Astrocyte (in vitro differentiated cells and primary cell): Measurements from ENCODE around the gene MED15. TPM values are rescaled to one million over a fixed set of nuclear protein-coding genes. Genes with fewer than 3 reads are reported as not detected.

Source experiments
- DNase-seq: peaks from one replicate; pipeline ENCODE4 v3.0.0-alpha.2; 2010; ENCODE audit warnings: low read depth
- FAIRE-seq: peaks from 2 replicates; lab custom pipeline; 2011; peaks lifted over from hg19 to GRCh38; lab: Jason Lieb, UNC
- H2AFZ ChIP-seq: 2 replicates; pipeline ENCODE4 v1.6.0; 2012; ENCODE audit warnings: low read depth, low read length, inconsistent platforms
- H3K27ac ChIP-seq: 2 replicates; pipeline ENCODE4 v1.5.1; 2011; ENCODE audit warnings: low read depth, low read length, inconsistent platforms
- H3K27me3 ChIP-seq: 2 replicates; pipeline ENCODE4 v1.6.0; 2011; ENCODE audit warnings: low read length, inconsistent platforms; ENCODE audit not compliant: insufficient read depth
- H3K36me3 ChIP-seq: 2 replicates; pipeline ENCODE4 v1.5.1; 2011; ENCODE audit warnings: low read length, inconsistent platforms; ENCODE audit not compliant: insufficient read depth
- H3K4me1 ChIP-seq: 2 replicates; pipeline ENCODE4 v1.5.1; 2011; ENCODE audit warnings: low read length, inconsistent platforms; ENCODE audit not compliant: insufficient read depth
- H3K4me2 ChIP-seq: 2 replicates; pipeline ENCODE4 v1.6.0; 2012; ENCODE audit warnings: low read length, inconsistent platforms
- H3K4me3 ChIP-seq: 2 replicates; pipeline ENCODE4 v1.5.1; 2011; ENCODE audit warnings: low read depth, mild to moderate bottlenecking, low read length, inconsistent platforms; ENCODE audit not compliant: insufficient read depth
- H3K79me2 ChIP-seq: 2 replicates; pipeline ENCODE4 v1.6.0; 2012; ENCODE audit warnings: mild to moderate bottlenecking, low read length, inconsistent platforms; ENCODE audit not compliant: insufficient read depth
- H3K9ac ChIP-seq: 2 replicates; pipeline ENCODE4 v1.6.0; 2012; ENCODE audit warnings: mild to moderate bottlenecking, low read length, inconsistent platforms
- H3K9me3 ChIP-seq: 2 replicates; pipeline ENCODE4 v1.5.1; 2012; ENCODE audit warnings: low read depth, mild to moderate bottlenecking, low read length, inconsistent platforms; ENCODE audit not compliant: insufficient read depth
- H4K20me1 ChIP-seq: 2 replicates; pipeline ENCODE4 v1.6.0; 2012; ENCODE audit warnings: low read length, inconsistent platforms; ENCODE audit not compliant: insufficient read depth
- H3K27ac Mint-ChIP-seq: one replicate; pipeline ENCODE4 v1.8.0; 2021; ENCODE audit warnings: mild to moderate bottlenecking, mixed read lengths; ENCODE audit not compliant: unreplicated experiment
- H3K27me3 Mint-ChIP-seq: one replicate; pipeline ENCODE4 v1.8.0; 2021; ENCODE audit warnings: low read depth, mixed read lengths; ENCODE audit not compliant: unreplicated experiment
- H3K36me3 Mint-ChIP-seq: one replicate; pipeline ENCODE4 v1.8.0; 2021; ENCODE audit warnings: low read depth, mixed read lengths; ENCODE audit not compliant: unreplicated experiment
- H3K4me1 Mint-ChIP-seq: one replicate; pipeline ENCODE4 v1.8.0; 2021; ENCODE audit warnings: low read depth, mixed read lengths; ENCODE audit not compliant: unreplicated experiment
- H3K4me3 Mint-ChIP-seq: one replicate; pipeline ENCODE4 v1.8.0; 2021; ENCODE audit warnings: mild to moderate bottlenecking, moderate library complexity, mixed read lengths; ENCODE audit not compliant: unreplicated experiment
- H3K9me3 Mint-ChIP-seq: one replicate; pipeline ENCODE4 v1.8.0; 2021; ENCODE audit warnings: mild to moderate bottlenecking, mixed read lengths; ENCODE audit not compliant: unreplicated experiment
- EZH2 ChIP-seq: IDR thresholded peaks from 2 replicates; pipeline ENCODE4 v1.6.1; 2012; ENCODE audit warnings: mild to moderate bottlenecking, low read length, inconsistent platforms; ENCODE audit not compliant: insufficient read depth
- total RNA-seq: library from RNA; stranded (reverse); gene quantifications from 2 replicates; pipeline ENCODE4 v1.2.1, GENCODE V29; 2021
- TF ChIP-seq, protein P1 (sequence below): IDR thresholded peaks from 2 replicates; pipeline ENCODE4 v1.5.1; 2011; ENCODE audit warnings: low read depth, mild to moderate bottlenecking, inconsistent platforms, low read length, moderate library complexity; ENCODE audit not compliant: insufficient read depth

MED15 gene
- total RNA-seq, 1 donor from 2014 or later, result 153 TPM

DNA sequence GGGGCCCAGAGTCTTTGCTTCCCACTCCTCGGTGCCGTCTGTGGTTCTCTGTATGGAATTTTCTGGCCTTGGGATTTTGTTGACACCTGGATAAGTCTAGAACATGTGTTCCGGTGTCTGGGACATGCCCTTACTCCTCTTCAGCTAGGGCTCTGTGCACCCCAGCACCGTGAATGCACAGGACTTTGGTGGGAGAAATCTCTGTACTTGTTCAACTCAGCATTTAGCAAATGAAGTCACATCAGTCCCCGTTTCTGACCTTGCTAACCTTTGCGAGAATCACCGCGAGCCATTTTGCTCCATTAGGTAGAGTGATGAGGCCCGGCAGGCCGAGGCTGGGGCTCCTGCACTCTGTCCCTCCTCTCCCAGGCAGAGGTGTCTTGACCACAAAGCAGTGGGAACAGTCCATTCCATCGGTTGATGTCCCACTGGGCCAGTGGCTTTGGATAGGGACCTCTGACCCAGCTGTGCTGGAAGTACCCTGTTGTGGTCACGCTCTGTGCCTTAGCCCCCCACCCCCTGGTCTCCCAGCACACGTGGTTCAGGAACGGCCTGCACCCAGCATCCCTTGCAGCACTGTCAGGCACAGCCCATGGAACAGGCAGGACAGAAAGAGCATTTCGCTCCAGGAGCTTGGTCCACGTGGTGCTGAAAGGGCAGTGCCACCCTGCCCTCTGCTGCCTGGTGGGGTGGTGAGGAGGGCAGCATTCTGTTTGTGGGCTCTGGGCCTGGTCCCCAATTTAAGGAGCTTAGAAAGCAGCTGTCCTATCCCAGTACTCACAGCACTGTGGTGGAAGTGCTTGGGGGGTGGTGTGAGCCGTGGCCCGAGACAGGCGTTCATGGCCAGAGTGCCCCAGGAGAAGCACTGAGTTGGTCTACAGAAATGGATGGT, 73.4 kb downstream of the MED15 start:
- Histone ChIP-seq H3K4me1 (no peaks in the 10 kb centered on the region), H3K27me3 (no peaks in the 10 kb centered on the region), H3K79me2 (peaks cover 64% of the 10 kb centered on the region), H3K9ac (no peak overlapping the region), H3K36me3 (peaks cover 51% of the 10 kb centered on the region), H3K4me3 (no peak overlapping the region), H4K20me1 (peaks cover 96% of the 10 kb centered on the region), H2AFZ (no peak overlapping the region), H3K27ac (no peak overlapping the region), H3K4me2 (no peak overlapping the region), H3K9me3 (no peaks in the 10 kb centered on the region)
- no peak for TF ChIP-seq EZH2
- TF ChIP-seq, protein P1, sequence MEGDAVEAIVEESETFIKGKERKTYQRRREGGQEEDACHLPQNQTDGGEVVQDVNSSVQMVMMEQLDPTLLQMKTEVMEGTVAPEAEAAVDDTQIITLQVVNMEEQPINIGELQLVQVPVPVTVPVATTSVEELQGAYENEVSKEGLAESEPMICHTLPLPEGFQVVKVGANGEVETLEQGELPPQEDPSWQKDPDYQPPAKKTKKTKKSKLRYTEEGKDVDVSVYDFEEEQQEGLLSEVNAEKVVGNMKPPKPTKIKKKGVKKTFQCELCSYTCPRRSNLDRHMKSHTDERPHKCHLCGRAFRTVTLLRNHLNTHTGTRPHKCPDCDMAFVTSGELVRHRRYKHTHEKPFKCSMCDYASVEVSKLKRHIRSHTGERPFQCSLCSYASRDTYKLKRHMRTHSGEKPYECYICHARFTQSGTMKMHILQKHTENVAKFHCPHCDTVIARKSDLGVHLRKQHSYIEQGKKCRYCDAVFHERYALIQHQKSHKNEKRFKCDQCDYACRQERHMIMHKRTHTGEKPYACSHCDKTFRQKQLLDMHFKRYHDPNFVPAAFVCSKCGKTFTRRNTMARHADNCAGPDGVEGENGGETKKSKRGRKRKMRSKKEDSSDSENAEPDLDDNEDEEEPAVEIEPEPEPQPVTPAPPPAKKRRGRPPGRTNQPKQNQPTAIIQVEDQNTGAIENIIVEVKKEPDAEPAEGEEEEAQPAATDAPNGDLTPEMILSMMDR, result no peak
- Mint-ChIP-seq H3K27me3 (no peaks in the 10 kb centered on the region), H3K9me3 (no peaks in the 10 kb centered on the region), H3K4me3 (no peak overlapping the region), H3K36me3 (peaks cover 15% of the 10 kb centered on the region), H3K4me1 (peaks cover 10% of the 10 kb centered on the region), H3K27ac (no peak overlapping the region)
- FAIRE-seq, result no peak
- DNase-seq, result no peak

DNA sequence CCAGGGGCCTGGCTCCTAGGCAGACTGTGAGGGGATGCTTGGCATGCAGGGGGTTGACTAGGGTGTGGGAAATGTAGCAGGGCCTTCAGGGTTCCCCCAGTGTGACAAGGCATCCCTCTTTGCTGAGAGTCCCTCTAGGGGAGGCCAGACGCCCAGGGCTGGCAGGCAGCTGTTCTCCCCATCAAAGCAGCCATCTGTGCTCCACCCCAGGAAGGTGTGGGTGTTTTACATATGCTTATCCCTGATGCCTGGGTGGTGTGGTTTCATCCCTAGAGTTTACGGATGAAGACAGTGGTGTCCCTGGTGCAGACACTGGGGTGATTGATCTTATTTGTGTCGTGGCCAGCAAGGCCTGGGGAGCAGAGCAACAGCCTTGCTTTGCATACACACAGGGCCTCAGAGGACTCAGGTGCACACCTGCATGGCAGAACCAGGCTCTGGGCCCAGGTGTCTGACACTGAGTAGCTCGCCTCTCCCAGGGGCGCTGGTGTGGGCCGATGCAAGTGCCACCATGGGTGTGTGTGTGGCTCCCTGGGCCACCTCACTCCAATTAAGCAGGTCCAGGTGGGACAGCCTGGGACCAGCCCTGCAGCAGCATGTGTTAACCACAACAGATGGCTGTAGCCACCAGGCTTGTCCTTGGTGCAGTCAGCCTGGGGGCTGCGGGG, 74.2 kb downstream of the MED15 start:
- H3K4me3 Mint-ChIP-seq, result no peak overlapping the region
- H3K79me2 ChIP-seq, result peaks cover 56% of the 10 kb centered on the region
- H3K4me2 ChIP-seq, result no peak overlapping the region
- H3K4me3 ChIP-seq, result no peak overlapping the region
- no peak overlapping the region for H3K9ac ChIP-seq
- no peak for FAIRE-seq
- peaks cover 10% of the 10 kb centered on the region for H3K4me1 Mint-ChIP-seq
- no peak overlapping the region for H3K27ac Mint-ChIP-seq
- H3K27me3 ChIP-seq, result no peaks in the 10 kb centered on the region
- H3K27me3 Mint-ChIP-seq, result no peaks in the 10 kb centered on the region
- no peak overlapping the region for H3K27ac ChIP-seq
- no peak for DNase-seq
- H3K9me3 Mint-ChIP-seq, result no peaks in the 10 kb centered on the region
- H4K20me1 ChIP-seq, result peaks cover 94% of the 10 kb centered on the region
- TF ChIP-seq, protein P1, result no peak
- no peak for TF ChIP-seq EZH2
- H3K4me1 ChIP-seq, result no peaks in the 10 kb centered on the region
- peaks cover 45% of the 10 kb centered on the region for H3K36me3 ChIP-seq
- peaks cover 15% of the 10 kb centered on the region for H3K36me3 Mint-ChIP-seq
- no peak overlapping the region for H2AFZ ChIP-seq
- no peaks in the 10 kb centered on the region for H3K9me3 ChIP-seq

DNA sequence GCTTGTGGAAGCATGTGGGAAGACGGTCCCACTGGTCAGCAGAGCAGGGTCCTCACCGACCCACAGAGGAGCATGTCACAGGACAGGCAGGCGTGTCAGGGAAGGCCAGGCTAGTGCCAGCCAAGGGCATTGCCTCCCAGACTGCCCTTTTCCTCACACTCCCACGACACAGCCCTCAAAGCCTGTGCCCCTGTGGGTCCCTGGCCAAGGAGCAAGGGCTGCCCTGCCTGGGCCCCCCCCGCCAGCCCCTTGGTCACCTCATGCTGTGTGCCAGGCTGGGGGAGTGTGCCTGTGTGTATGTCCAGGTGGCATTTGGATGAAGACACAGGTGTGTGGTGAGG, 74.7 kb downstream of the MED15 start:
- FAIRE-seq, result no peak
- peaks cover 94% of the 10 kb centered on the region for H4K20me1 ChIP-seq
- no peaks in the 10 kb centered on the region for H3K9me3 Mint-ChIP-seq

More for the DNA sequence above, 74.7 kb downstream of the MED15 start:
- H3K4me1 Mint-ChIP-seq, result peaks cover 10% of the 10 kb centered on the region
- no peak overlapping the region for H3K27ac ChIP-seq
- no peak overlapping the region for H2AFZ ChIP-seq
- TF ChIP-seq, protein P1, result no peak
- no peak for TF ChIP-seq EZH2
- peaks cover 46% of the 10 kb centered on the region for H3K36me3 ChIP-seq
- H3K9me3 ChIP-seq, result no peaks in the 10 kb centered on the region
- no peak overlapping the region for H3K9ac ChIP-seq
- H3K4me1 ChIP-seq, result no peaks in the 10 kb centered on the region
- H3K4me3 ChIP-seq, result no peak overlapping the region
- no peak for DNase-seq
- H3K27me3 Mint-ChIP-seq, result no peaks in the 10 kb centered on the region
- no peaks in the 10 kb centered on the region for H3K27me3 ChIP-seq
- no peak overlapping the region for H3K27ac Mint-ChIP-seq
- no peak overlapping the region for H3K4me3 Mint-ChIP-seq
- H3K4me2 ChIP-seq, result no peak overlapping the region
- H3K79me2 ChIP-seq, result peaks cover 51% of the 10 kb centered on the region
- H3K36me3 Mint-ChIP-seq, result peaks cover 15% of the 10 kb centered on the region
